Kidney (tissue), 14 donors: ENCODE data around the gene SLC5A6. TPM values are rescaled to one million over a fixed set of nuclear protein-coding genes. Genes with fewer than 3 reads are reported as not detected.

ENCODE experiments used
- DNase-seq, 5 donors: peaks; one replicate each; pipeline ENCODE4 v3.0.0-alpha.2; 2013 to 2020
- FAIRE-seq: peaks from 2 replicates; lab custom pipeline; 2012; peaks lifted over from hg19 to GRCh38; lab: Jason Lieb, UNC
- H3K27ac ChIP-seq, 2 donors: one replicate each; pipeline ENCODE4 v1.7.0; 2013; ENCODE audit warnings: low read depth in 2 of 2, low read length in 2 of 2, inconsistent platforms in 1 of 2
- H3K27me3 ChIP-seq: one replicate; pipeline ENCODE4 v1.7.1; 2013; ENCODE audit warnings: low read length, inconsistent platforms; ENCODE audit not compliant: control insufficient read depth, insufficient read depth
- H3K36me3 ChIP-seq, 3 donors: one replicate each; pipeline versions ENCODE4 v1.7.0 to v1.7.1; 2013; ENCODE audit warnings: low read length in 3 of 3, control low read depth in 1 of 3, inconsistent platforms in 1 of 3; ENCODE audit not compliant: insufficient read depth in 3 of 3, control insufficient read depth in 2 of 3
- H3K4me1 ChIP-seq, 3 donors: one replicate each; pipeline versions ENCODE4 v1.7.0 to v1.7.1; 2013; ENCODE audit warnings: low read length in 3 of 3, inconsistent platforms in 1 of 3, low read depth in 1 of 3; ENCODE audit not compliant: control insufficient read depth in 2 of 3, insufficient read depth in 2 of 3
- H3K4me3 ChIP-seq, 3 donors: one replicate each; pipeline versions ENCODE4 v1.7.0 to v1.8.1; 2013; ENCODE audit warnings: low read length in 3 of 3, control low read depth in 1 of 3, inconsistent platforms in 1 of 3
- H3K9ac ChIP-seq, 3 donors: one replicate each; pipeline versions ENCODE4 v1.7.0 to v1.7.1; 2013; ENCODE audit warnings: low read length in 3 of 3, control low read depth in 1 of 3, inconsistent platforms in 1 of 3
- H3K9me3 ChIP-seq, 3 donors: one replicate each; pipeline versions ENCODE4 v1.7.0 to v1.7.1; 2013; ENCODE audit warnings: low read length in 3 of 3, control low read depth in 1 of 3, inconsistent platforms in 1 of 3; ENCODE audit not compliant: control insufficient read depth in 2 of 3, insufficient read depth in 1 of 3
- CTCF ChIP-seq: IDR thresholded peaks from 3 replicates; pipeline ENCODE4 v1.5.1; 2012; ENCODE audit warnings: mild to moderate bottlenecking, moderate library complexity, borderline replicate concordance; ENCODE audit not compliant: insufficient read depth; ENCODE audit errors: extremely low read depth
- intact Hi-C: fragments of 100-400 bp; cut with DNase I; formaldehyde crosslinking; loops from one replicate; pipeline ENCODE4 v1.11.1; 2022
- polyA plus RNA-seq: library from polyadenylated mRNA; stranded (reverse); fragments of 350-450 nt; fragmentation: Illumina TruSeq; extraction: RNeasy Lipid Tissue Mini Kit (QIAGEN cat#74804); gene quantifications from one replicate; pipeline ENCODE4 v1.2.3, GENCODE V29; 2014; ENCODE audit warnings: low read depth, low replicate concordance; ENCODE audit not compliant: insufficient read depth
- total RNA-seq: library from RNA; stranded (reverse); fragmentation: NEBNext Ultra II Directional; extraction: Animal tissue kit (Norgen Biotek cat#: 25700); gene quantifications from one replicate; pipeline ENCODE4 v1.2.1, GENCODE V29; 2021
- donor health status: control.
- donor health status: control.
- donor health status: control.
- donor health status: control.
- donor health status: control.
- donor health status: DM: yes; HTN: yes; CAD: no.
- donor health status: Normal renal cell carcinoma (clear cell type).

Gene SLC5A6
- total and polyA plus RNA-seq, 2 donors from 2014 or later = 10.8 to 27.8 TPM

GRCh38 chr2:27191070-27191829 lies 20.8 kb downstream of the SLC5A6 start:
- TF ChIP-seq CTCF = peak; percentile 30

GRCh38 chr2:27189989-27190388 lies 22.1 kb downstream of the SLC5A6 start:
- H3K4me3 ChIP-seq = no peak overlapping the region
- no peak overlapping the region for H3K27ac ChIP-seq
- TF ChIP-seq CTCF = no peak
- DNase-seq = no peak
- H3K27me3 ChIP-seq = no peaks in the 10 kb centered on the region
- no peak overlapping the region for H3K9ac ChIP-seq
- no peaks in the 10 kb centered on the region for H3K4me1 ChIP-seq
- H3K36me3 ChIP-seq = no peaks in the 10 kb centered on the region
- intact Hi-C loops = no loop called here
- H3K9me3 ChIP-seq = no peaks in the 10 kb centered on the region
- FAIRE-seq = no peak

More at GRCh38 chr2:27191070-27191829, 20.8 kb downstream of the SLC5A6 start:
- no peak overlapping the region for H3K27ac ChIP-seq
- H3K9me3 ChIP-seq = no peaks in the 10 kb centered on the region
- H3K36me3 ChIP-seq = no peaks in the 10 kb centered on the region
- intact Hi-C loops = no loop called here
- no peaks in the 10 kb centered on the region for H3K4me1 ChIP-seq
- DNase-seq (peak in 4 of 5 donors; percentile 56 to 84 (median 66)), FAIRE-seq (no peak)
- H3K4me3 ChIP-seq = no peak overlapping the region
- H3K9ac ChIP-seq = no peak overlapping the region
- H3K27me3 ChIP-seq = no peaks in the 10 kb centered on the region

- no peak for TF ChIP-seq CTCF
- FAIRE-seq = no peak
- no peak overlapping the region for H3K9ac ChIP-seq
- no peak for DNase-seq
- no peaks in the 10 kb centered on the region for H3K4me1 ChIP-seq
- H3K9me3 ChIP-seq = no peaks in the 10 kb centered on the region
- no peaks in the 10 kb centered on the region for H3K27me3 ChIP-seq
- H3K27ac ChIP-seq = no peak overlapping the region
- H3K4me3 ChIP-seq = no peak overlapping the region
- H3K36me3 ChIP-seq = no peaks in the 10 kb centered on the region
- intact Hi-C loops = no loop called here
Observed at GRCh38 chr2:27186613-27187345, 25.3 kb downstream of the SLC5A6 start.
